Astrocyte (in vitro differentiated cells and primary cell): ENCODE measurements around the gene DNAJC15. TPM values are rescaled to one million over a fixed set of nuclear protein-coding genes. Genes with fewer than 3 reads are reported as not detected.

Experiments
- DNase-seq: peaks from one replicate; pipeline ENCODE4 v3.0.0-alpha.2; 2010; ENCODE audit warnings: low read depth
- FAIRE-seq: peaks from 2 replicates; lab custom pipeline; 2011; peaks lifted over from hg19 to GRCh38; lab: Jason Lieb, UNC
- H2AFZ ChIP-seq: 2 replicates; pipeline ENCODE4 v1.6.0; 2012; ENCODE audit warnings: low read depth, low read length, inconsistent platforms
- H3K27ac ChIP-seq: 2 replicates; pipeline ENCODE4 v1.5.1; 2011; ENCODE audit warnings: low read depth, low read length, inconsistent platforms
- H3K27me3 ChIP-seq: 2 replicates; pipeline ENCODE4 v1.6.0; 2011; ENCODE audit warnings: low read length, inconsistent platforms; ENCODE audit not compliant: insufficient read depth
- H3K36me3 ChIP-seq: 2 replicates; pipeline ENCODE4 v1.5.1; 2011; ENCODE audit warnings: low read length, inconsistent platforms; ENCODE audit not compliant: insufficient read depth
- H3K4me1 ChIP-seq: 2 replicates; pipeline ENCODE4 v1.5.1; 2011; ENCODE audit warnings: low read length, inconsistent platforms; ENCODE audit not compliant: insufficient read depth
- H3K4me2 ChIP-seq: 2 replicates; pipeline ENCODE4 v1.6.0; 2012; ENCODE audit warnings: low read length, inconsistent platforms
- H3K4me3 ChIP-seq: 2 replicates; pipeline ENCODE4 v1.5.1; 2011; ENCODE audit warnings: low read depth, mild to moderate bottlenecking, low read length, inconsistent platforms; ENCODE audit not compliant: insufficient read depth
- H3K79me2 ChIP-seq: 2 replicates; pipeline ENCODE4 v1.6.0; 2012; ENCODE audit warnings: mild to moderate bottlenecking, low read length, inconsistent platforms; ENCODE audit not compliant: insufficient read depth
- H3K9ac ChIP-seq: 2 replicates; pipeline ENCODE4 v1.6.0; 2012; ENCODE audit warnings: mild to moderate bottlenecking, low read length, inconsistent platforms
- H3K9me3 ChIP-seq: 2 replicates; pipeline ENCODE4 v1.5.1; 2012; ENCODE audit warnings: low read depth, mild to moderate bottlenecking, low read length, inconsistent platforms; ENCODE audit not compliant: insufficient read depth
- H4K20me1 ChIP-seq: 2 replicates; pipeline ENCODE4 v1.6.0; 2012; ENCODE audit warnings: low read length, inconsistent platforms; ENCODE audit not compliant: insufficient read depth
- H3K27ac Mint-ChIP-seq: one replicate; pipeline ENCODE4 v1.8.0; 2021; ENCODE audit warnings: mild to moderate bottlenecking, mixed read lengths; ENCODE audit not compliant: unreplicated experiment
- H3K27me3 Mint-ChIP-seq: one replicate; pipeline ENCODE4 v1.8.0; 2021; ENCODE audit warnings: low read depth, mixed read lengths; ENCODE audit not compliant: unreplicated experiment
- H3K36me3 Mint-ChIP-seq: one replicate; pipeline ENCODE4 v1.8.0; 2021; ENCODE audit warnings: low read depth, mixed read lengths; ENCODE audit not compliant: unreplicated experiment
- H3K4me1 Mint-ChIP-seq: one replicate; pipeline ENCODE4 v1.8.0; 2021; ENCODE audit warnings: low read depth, mixed read lengths; ENCODE audit not compliant: unreplicated experiment
- H3K4me3 Mint-ChIP-seq: one replicate; pipeline ENCODE4 v1.8.0; 2021; ENCODE audit warnings: mild to moderate bottlenecking, moderate library complexity, mixed read lengths; ENCODE audit not compliant: unreplicated experiment
- H3K9me3 Mint-ChIP-seq: one replicate; pipeline ENCODE4 v1.8.0; 2021; ENCODE audit warnings: mild to moderate bottlenecking, mixed read lengths; ENCODE audit not compliant: unreplicated experiment
- CTCF ChIP-seq: IDR thresholded peaks from 2 replicates; pipeline ENCODE4 v1.5.1; 2011; ENCODE audit warnings: low read depth, mild to moderate bottlenecking, inconsistent platforms, low read length, moderate library complexity; ENCODE audit not compliant: insufficient read depth
- EZH2 ChIP-seq: IDR thresholded peaks from 2 replicates; pipeline ENCODE4 v1.6.1; 2012; ENCODE audit warnings: mild to moderate bottlenecking, low read length, inconsistent platforms; ENCODE audit not compliant: insufficient read depth
- total RNA-seq: library from RNA; stranded (reverse); gene quantifications from 2 replicates; pipeline ENCODE4 v1.2.1, GENCODE V29; 2021

Gene DNAJC15
- total RNA-seq, 1 donor from 2014 or later = 13.8 TPM

DNA sequence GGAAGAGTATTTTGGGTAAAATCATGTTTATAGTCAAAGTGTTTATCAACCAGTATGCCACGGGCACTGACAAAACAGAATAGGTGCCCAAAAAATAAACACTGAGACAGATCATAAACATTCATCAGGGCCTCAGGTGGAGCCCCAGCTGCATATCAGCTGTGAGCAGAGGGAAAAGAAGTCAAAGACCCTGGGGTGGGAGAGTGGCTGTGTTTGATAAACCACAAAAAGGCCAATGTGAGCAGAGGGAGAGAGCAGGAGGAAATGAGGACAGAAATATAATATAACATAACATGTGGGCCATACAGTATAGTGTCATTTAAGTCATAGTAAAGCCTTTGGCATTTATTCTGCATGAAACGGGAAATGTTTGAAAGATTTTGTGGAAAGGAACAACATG lies 21.4 kb upstream of the DNAJC15 start:
- Histone ChIP-seq H3K36me3 (no peaks in the 10 kb centered on the region), H3K9ac (no peak overlapping the region), H3K4me2 (no peak overlapping the region), H4K20me1 (no peaks in the 10 kb centered on the region), H3K4me3 (no peak overlapping the region), H3K9me3 (no peaks in the 10 kb centered on the region), H2AFZ (no peak overlapping the region), H3K27ac (no peak overlapping the region), H3K79me2 (no peaks in the 10 kb centered on the region), H3K4me1 (peaks cover 23% of the 10 kb centered on the region), H3K27me3 (no peaks in the 10 kb centered on the region)
- H3K27me3 Mint-ChIP-seq = no peaks in the 10 kb centered on the region
- no peak overlapping the region for H3K4me3 Mint-ChIP-seq
- H3K36me3 Mint-ChIP-seq = no peaks in the 10 kb centered on the region
- TF ChIP-seq EZH2 (no peak), CTCF (no peak)
- FAIRE-seq (no peak), DNase-seq (no peak)
- no peak overlapping the region for H3K27ac Mint-ChIP-seq
- peaks cover 7% of the 10 kb centered on the region for H3K9me3 Mint-ChIP-seq
- peaks cover 42% of the 10 kb centered on the region for H3K4me1 Mint-ChIP-seq

- no peaks in the 10 kb centered on the region for H3K27me3 ChIP-seq
- H2AFZ ChIP-seq = no peak overlapping the region
- no peaks in the 10 kb centered on the region for H3K27me3 Mint-ChIP-seq
- TF ChIP-seq EZH2 (no peak), CTCF (no peak)
- H3K4me1 Mint-ChIP-seq = peaks cover 44% of the 10 kb centered on the region
- no peak overlapping the region for H3K9ac ChIP-seq
- no peak overlapping the region for H3K4me2 ChIP-seq
- H3K36me3 Mint-ChIP-seq = no peaks in the 10 kb centered on the region
- H3K9me3 ChIP-seq = no peaks in the 10 kb centered on the region
- no peak for FAIRE-seq
- H3K36me3 ChIP-seq = no peaks in the 10 kb centered on the region
- H3K27ac Mint-ChIP-seq = peak overlapping the region; percentile 87
- peak overlapping the region; percentile 31 for H3K4me3 Mint-ChIP-seq
- peaks cover 24% of the 10 kb centered on the region for H3K4me1 ChIP-seq
- H4K20me1 ChIP-seq = no peaks in the 10 kb centered on the region
- H3K4me3 ChIP-seq = no peak overlapping the region
- peaks cover 7% of the 10 kb centered on the region for H3K9me3 Mint-ChIP-seq
- no peak for DNase-seq
- H3K27ac ChIP-seq = no peak overlapping the region
- no peaks in the 10 kb centered on the region for H3K79me2 ChIP-seq
Measured at GRCh38 chr13:43003010-43003409, 20.4 kb upstream of the DNAJC15 start.

DNA sequence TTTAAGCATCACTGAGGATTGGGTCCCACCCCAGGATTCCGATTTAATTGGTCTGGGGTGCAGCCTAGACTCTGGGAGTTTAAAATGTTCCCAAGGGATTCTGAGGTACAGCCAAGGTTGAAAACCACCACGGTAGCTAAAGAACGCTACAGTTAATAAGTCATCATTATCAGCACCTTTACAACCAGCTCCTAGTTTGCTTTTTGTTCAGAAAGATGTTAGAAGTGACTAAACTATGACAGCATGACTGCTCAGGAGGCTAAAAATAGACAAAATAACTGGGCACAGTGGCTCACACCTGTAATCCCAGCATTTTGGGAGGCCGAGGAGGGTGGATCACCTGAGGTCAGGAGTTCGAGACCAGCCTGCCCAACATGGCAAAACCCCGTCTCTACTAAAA lies 19.7 kb upstream of the DNAJC15 start:
- H3K9ac ChIP-seq = no peak overlapping the region
- Mint-ChIP-seq H3K9me3 (peaks cover 7% of the 10 kb centered on the region), H3K4me3 (no peak overlapping the region), H3K36me3 (no peaks in the 10 kb centered on the region), H3K27me3 (no peaks in the 10 kb centered on the region), H3K27ac (peak overlapping the region; percentile 41), H3K4me1 (peaks cover 50% of the 10 kb centered on the region)
- no peak overlapping the region for H3K4me2 ChIP-seq
- no peaks in the 10 kb centered on the region for H4K20me1 ChIP-seq
- H3K4me3 ChIP-seq = no peak overlapping the region
- H3K4me1 ChIP-seq = peaks cover 24% of the 10 kb centered on the region
- DNase-seq (no peak), FAIRE-seq (no peak)
- no peaks in the 10 kb centered on the region for H3K36me3 ChIP-seq
- no peak overlapping the region for H2AFZ ChIP-seq
- H3K27ac ChIP-seq = no peak overlapping the region
- H3K79me2 ChIP-seq = no peaks in the 10 kb centered on the region
- no peaks in the 10 kb centered on the region for H3K27me3 ChIP-seq
- no peak for TF ChIP-seq CTCF
- TF ChIP-seq EZH2 = no peak
- H3K9me3 ChIP-seq = no peaks in the 10 kb centered on the region
